SK-N-SH (cell line): ENCODE data around the gene SDS. TPM values are rescaled to one million over a fixed set of nuclear protein-coding genes. Genes with fewer than 3 reads are reported as not detected.

ENCODE experiments used
- CTCF ChIA-PET: fragments of 300-600, 350-600 bp; formaldehyde crosslinking; extraction: SDS; loops from one replicate; lab custom pipeline; 2021; lab: Yijun Ruan, JAX
- POLR2A ChIA-PET: fragments of 350-600 bp; sonication (Branson Sonifier 250); formaldehyde crosslinking; extraction: SDS; loops from one replicate; lab custom pipeline; 2020; ENCODE audit warnings: antibody characterized with exemption, inconsistent platforms; lab: Yijun Ruan, JAX
- DNase-seq: peaks from one replicate; pipeline ENCODE4 v3.0.0; 2012
- H2AFZ ChIP-seq: fragments of 200-600 bp; sonication (generic); 2 replicates; pipeline ENCODE4 v1.8.1; 2016; ENCODE audit warnings: antibody characterized with exemption, mild to moderate bottlenecking, low read depth
- H3F3A ChIP-seq: fragments of 200-600 bp; sonication (generic); replicated peaks from 2 replicates; pipeline ENCODE3; 2016; ENCODE audit warnings: antibody characterized with exemption, mild to moderate bottlenecking; ENCODE audit not compliant: insufficient read depth
- H3K27ac ChIP-seq, 2 experiments: fragments of 200-500 bp in 1 of 2; fragments of 200-600 bp in 1 of 2; sonication (Bioruptor generic) in 1 of 2; sonication (generic), shearing (Covaris generic) in 1 of 2; 2 replicates each; pipeline versions ENCODE4 v1.5.1 to v1.6.1; 2014 to 2016; ENCODE audit warnings: low read depth in 2 of 2, inconsistent platforms in 1 of 2, low read length in 1 of 2, mild to moderate bottlenecking in 1 of 2, mixed read lengths in 1 of 2
- H3K27me3 ChIP-seq: fragments of 200-600 bp; sonication (generic), shearing (Covaris generic); 2 replicates; pipeline ENCODE4 v1.6.1; 2016; ENCODE audit warnings: mixed run types; ENCODE audit not compliant: insufficient read depth
- H3K36me3 ChIP-seq, 2 experiments: fragments of 200-500 bp in 1 of 2; fragments of 200-600 bp in 1 of 2; sonication (Bioruptor generic) in 1 of 2; sonication (generic) in 1 of 2; replicated peaks in 1 of 2; 2 replicates each; pipeline versions ENCODE3 to v1.5.1; 2014 to 2016; ENCODE audit warnings: low read length in 1 of 2, mild to moderate bottlenecking in 1 of 2; ENCODE audit not compliant: insufficient read depth in 2 of 2, control insufficient read depth in 1 of 2
- H3K4me1 ChIP-seq, 2 experiments: fragments of 200-500 bp in 1 of 2; fragments of 200-600 bp in 1 of 2; sonication (Bioruptor generic) in 1 of 2; sonication (generic), shearing (Covaris generic) in 1 of 2; 2 replicates each; pipeline versions ENCODE4 v1.5.1 to v1.6.1; 2014 to 2016; ENCODE audit warnings: low read depth in 1 of 2, low read length in 1 of 2, mixed run types in 1 of 2; ENCODE audit not compliant: insufficient read depth in 2 of 2, control insufficient read depth in 1 of 2
- H3K4me2 ChIP-seq: fragments of 200-600 bp; sonication (generic), shearing (Covaris generic); 2 replicates; pipeline ENCODE4 v1.6.1; 2017; ENCODE audit warnings: mixed run types
- H3K4me3 ChIP-seq, 2 experiments: fragments of 200-500 bp in 1 of 2; fragments of 200-600 bp in 1 of 2; sonication (Bioruptor generic) in 1 of 2; sonication (generic), shearing (Covaris generic) in 1 of 2; 2 replicates each; pipeline versions ENCODE4 v1.5.1 to v1.8.1; 2014 to 2016; ENCODE audit warnings: low read depth in 2 of 2, inconsistent platforms in 1 of 2, low read length in 1 of 2, mild to moderate bottlenecking in 1 of 2, mixed read lengths in 1 of 2, moderate library complexity in 1 of 2
- H3K79me2 ChIP-seq: fragments of 200-600 bp; sonication (generic); 2 replicates; pipeline ENCODE4 v1.8.1; 2017; ENCODE audit warnings: mild to moderate bottlenecking; ENCODE audit not compliant: insufficient read depth
- H3K9ac ChIP-seq: fragments of 200-600 bp; sonication (generic); 2 replicates; pipeline ENCODE4 v1.6.1; 2017; ENCODE audit warnings: mixed run types
- H3K9me2 ChIP-seq: fragments of 200-600 bp; sonication (generic); 2 replicates; pipeline ENCODE4 v1.6.1; 2017; ENCODE audit warnings: mixed run types
- H3K9me3 ChIP-seq: fragments of 200-600 bp; sonication (generic); 2 replicates; pipeline ENCODE4 v1.6.1; 2017; ENCODE audit warnings: mixed run types, mild to moderate bottlenecking, moderate library complexity
- H4K20me1 ChIP-seq: fragments of 200-600 bp; sonication (generic); 2 replicates; pipeline ENCODE4 v1.6.1; 2017; ENCODE audit warnings: mild to moderate bottlenecking, mixed run types; ENCODE audit not compliant: insufficient read depth
- CTCF ChIP-seq: fragments of 200-600 bp; sonication (generic); IDR thresholded peaks from 2 replicates; pipeline ENCODE4 v1.6.1; 2017; ENCODE audit warnings: antibody characterized with exemption, mild to moderate bottlenecking, moderate library complexity
- EZH2phosphoT487 ChIP-seq: fragments of 200-600 bp; sonication (generic); IDR thresholded peaks from 2 replicates; pipeline ENCODE4 v1.6.1; 2017; ENCODE audit warnings: low read depth, mixed run types, mild to moderate bottlenecking, antibody characterized with exemption, moderate library complexity, borderline replicate concordance
- FOXJ3 ChIP-seq: sonication (generic); formaldehyde crosslinking; IDR thresholded peaks from 2 replicates; pipeline ENCODE4 v1.5.1; 2020; ENCODE audit warnings: mild to moderate bottlenecking, missing genetic modification reagents
- GABPA ChIP-seq: IDR thresholded peaks from 2 replicates; pipeline ENCODE4 v1.4.0; 2012; ENCODE audit warnings: low read depth, mild to moderate bottlenecking
- GATA2 ChIP-seq: sonication (generic); formaldehyde crosslinking; IDR thresholded peaks from 2 replicates; pipeline ENCODE4 v1.5.0; 2020; ENCODE audit warnings: mild to moderate bottlenecking, missing genetic modification reagents
- IRF3 ChIP-seq: fragments of 150-350 bp; IDR thresholded peaks from 2 replicates; pipeline ENCODE4 v1.6.1; 2016; ENCODE audit warnings: mild to moderate bottlenecking, low read depth, low read length
- NFIC ChIP-seq: IDR thresholded peaks from 2 replicates; pipeline ENCODE4 v1.4.0; 2012; ENCODE audit warnings: borderline replicate concordance
- NRF1 ChIP-seq: IDR thresholded peaks from 2 replicates; pipeline ENCODE4 v1.6.1; 2012; ENCODE audit warnings: low read depth, mild to moderate bottlenecking, low read length
- SMC3 ChIP-seq: IDR thresholded peaks from 2 replicates; pipeline ENCODE4 v1.6.1; 2012; ENCODE audit warnings: low read depth, low read length, improper control_type of control experiment
- TCF12 ChIP-seq: IDR thresholded peaks from 2 replicates; pipeline ENCODE4 v1.4.0; 2012
- TEAD4 ChIP-seq: IDR thresholded peaks from 2 replicates; pipeline ENCODE4 v1.4.0; 2012; ENCODE audit warnings: mild to moderate bottlenecking, borderline replicate concordance; ENCODE audit not compliant: insufficient read depth
- USF2 ChIP-seq: fragments of 150-350 bp; IDR thresholded peaks from 2 replicates; pipeline ENCODE4 v1.6.1; 2017; ENCODE audit warnings: antibody characterized with exemption, low read length, low read depth, borderline replicate concordance
- WGBS: methylation state at CpG from one replicate; pipeline ENCODE4 v1.1.6; 2017; ENCODE audit warnings: low lambda C conversion rate; 5-methylcytosine and 5-hydroxymethylcytosine counted together
- polyA plus RNA-seq, 3 experiments: library from polyadenylated mRNA; depleted of rRNA; stranded (reverse); fragments of >200 nt; gene quantifications; 2 replicates each; pipeline ENCODE4 v1.2.3, GENCODE V29; 2012

Gene SDS
- polyA plus RNA-seq, 1 of the 3 experiments (the other 2 are of a cell fraction), result 0.08 TPM

GRCh38 chr12:113409462-113410124, 5.9 kb upstream of the SDS start (continued):
- no peak for TF ChIP-seq IRF3
- no peak for TF ChIP-seq TEAD4
- TF ChIP-seq GABPA, result no peak
- TF ChIP-seq NFIC, result no peak
- no peak for TF ChIP-seq SMC3
- TF ChIP-seq FOXJ3 (CRISPR knock-in tag), result no peak

GRCh38 chr12:113408756-113409298, 5.1 kb upstream of the SDS start:
- H3F3A ChIP-seq, result no peaks in the 10 kb centered on the region
- H2AFZ ChIP-seq, result no peak overlapping the region
- no peak overlapping the region for H3K4me3 ChIP-seq
- H3K4me2 ChIP-seq, result no peak overlapping the region
- H3K9me2 ChIP-seq, result no peaks in the 10 kb centered on the region
- no peaks in the 10 kb centered on the region for H3K4me1 ChIP-seq
- no peaks in the 10 kb centered on the region for H3K9me3 ChIP-seq
- no peaks in the 10 kb centered on the region for H3K79me2 ChIP-seq
- TF ChIP-seq NFIC, result no peak
- TF ChIP-seq CTCF, result no peak
- no peak for TF ChIP-seq GATA2
- TF ChIP-seq SMC3, result no peak
- TF ChIP-seq IRF3, result no peak
- TF ChIP-seq EZH2phosphoT487, result no peak
- no peak for TF ChIP-seq FOXJ3 (CRISPR knock-in tag)
- no peak for TF ChIP-seq TCF12
- TF ChIP-seq USF2, result no peak
- TF ChIP-seq NRF1, result no peak
- no peaks in the 10 kb centered on the region for H3K27me3 ChIP-seq
- H3K27ac ChIP-seq, result no peak overlapping the region
- no peaks in the 10 kb centered on the region for H3K36me3 ChIP-seq
- no peak for DNase-seq
- ChIA-PET POLR2A (no interaction called here), CTCF (interaction anchor here (3.1 kb wide), 1 partner anchor 16 kb away, joined by 18 read pairs; no protein-coding TSS in a partner anchor)
- WGBS, result 85% methylated on average over 11 of the region's 11 CpGs
- no peak overlapping the region for H3K9ac ChIP-seq
- H4K20me1 ChIP-seq, result no peaks in the 10 kb centered on the region
